HG03342 (cell line): ENCODE data around the gene LMTK2.

Source experiments
- ATAC-seq: cut with Tn5 transposase; IDR thresholded peaks from one replicate; pipeline ENCODE4 v1.9.1; 2021; ENCODE audit warnings: mild to moderate bottlenecking, moderate library complexity; ENCODE audit not compliant: unreplicated experiment

The LMTK2 gene

DNA sequence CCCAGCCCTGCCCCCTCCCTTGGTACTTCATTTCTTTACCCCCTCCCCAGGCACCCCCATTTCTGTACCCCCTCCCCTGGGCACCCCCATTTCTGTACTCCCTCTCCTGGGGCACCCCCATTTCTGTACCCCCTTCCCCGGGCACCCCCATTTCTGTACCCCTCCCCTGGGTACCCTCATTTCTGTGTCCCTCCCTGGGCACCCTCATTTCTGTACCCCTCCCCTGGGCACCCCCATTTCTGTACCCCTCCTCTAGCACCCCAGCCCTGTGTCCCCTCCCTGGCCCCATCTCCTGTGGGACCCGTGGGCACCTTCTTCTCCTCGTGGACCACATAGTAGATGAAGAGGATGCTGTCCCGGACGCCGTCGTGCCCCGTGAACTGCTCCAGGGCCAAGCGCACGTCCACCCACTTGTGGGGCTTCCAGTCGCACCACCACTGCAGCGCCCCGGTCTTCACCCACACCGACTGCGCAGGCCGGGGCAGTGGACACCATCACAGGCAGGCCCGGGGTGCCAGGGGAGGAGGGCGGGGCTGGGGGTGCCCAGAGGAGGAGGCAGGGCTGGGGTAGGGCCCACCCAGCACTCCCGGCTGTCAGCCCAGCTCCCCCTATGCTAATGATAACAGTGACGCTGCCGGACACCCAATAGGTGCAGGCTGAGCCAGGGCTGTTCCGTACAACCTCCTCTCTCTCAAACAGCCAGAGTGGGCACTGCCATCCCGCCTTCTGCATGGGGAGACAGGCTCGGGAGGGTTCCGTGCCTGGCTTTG lies 125.0 kb downstream of the LMTK2 start:
- ATAC-seq: no peak

DNA sequence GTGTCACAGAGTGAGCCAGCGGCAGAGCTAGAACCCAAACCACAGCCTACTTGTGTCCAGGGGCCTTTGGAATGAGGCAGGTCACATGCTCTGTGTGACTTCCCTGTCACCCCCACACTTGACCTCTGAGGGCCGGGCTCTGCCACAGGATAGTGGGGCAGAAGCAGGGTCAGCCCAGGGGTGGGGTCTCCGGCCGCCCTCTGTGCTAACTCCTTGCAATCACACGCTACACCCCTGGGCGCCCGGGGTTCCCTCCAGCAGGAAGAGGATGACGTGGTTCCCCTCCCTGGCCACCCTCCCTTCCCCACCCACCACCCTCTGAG lies 125.6 kb downstream of the LMTK2 start:
- no peak for ATAC-seq

DNA sequence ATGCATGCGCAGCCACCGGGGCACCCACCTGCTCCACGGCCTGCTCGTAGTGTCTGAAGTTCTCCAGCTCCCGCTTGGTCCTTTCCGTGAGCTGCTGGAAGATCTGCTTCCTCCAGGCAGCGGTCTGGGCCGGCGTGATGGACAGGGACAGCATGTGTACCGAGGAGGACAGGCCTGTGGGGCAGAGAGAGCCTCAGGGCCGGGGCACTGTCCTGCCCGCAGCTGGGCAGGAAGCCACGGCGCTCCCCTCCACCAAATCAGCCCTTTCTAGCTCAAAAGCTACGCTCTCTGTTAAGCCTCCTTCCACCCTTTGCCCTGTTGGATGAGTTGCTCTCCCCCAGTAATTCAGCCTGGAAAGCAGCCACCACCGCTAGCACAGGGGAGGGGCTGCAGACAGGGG lies 126.1 kb downstream of the LMTK2 start:
- no peak for ATAC-seq

DNA sequence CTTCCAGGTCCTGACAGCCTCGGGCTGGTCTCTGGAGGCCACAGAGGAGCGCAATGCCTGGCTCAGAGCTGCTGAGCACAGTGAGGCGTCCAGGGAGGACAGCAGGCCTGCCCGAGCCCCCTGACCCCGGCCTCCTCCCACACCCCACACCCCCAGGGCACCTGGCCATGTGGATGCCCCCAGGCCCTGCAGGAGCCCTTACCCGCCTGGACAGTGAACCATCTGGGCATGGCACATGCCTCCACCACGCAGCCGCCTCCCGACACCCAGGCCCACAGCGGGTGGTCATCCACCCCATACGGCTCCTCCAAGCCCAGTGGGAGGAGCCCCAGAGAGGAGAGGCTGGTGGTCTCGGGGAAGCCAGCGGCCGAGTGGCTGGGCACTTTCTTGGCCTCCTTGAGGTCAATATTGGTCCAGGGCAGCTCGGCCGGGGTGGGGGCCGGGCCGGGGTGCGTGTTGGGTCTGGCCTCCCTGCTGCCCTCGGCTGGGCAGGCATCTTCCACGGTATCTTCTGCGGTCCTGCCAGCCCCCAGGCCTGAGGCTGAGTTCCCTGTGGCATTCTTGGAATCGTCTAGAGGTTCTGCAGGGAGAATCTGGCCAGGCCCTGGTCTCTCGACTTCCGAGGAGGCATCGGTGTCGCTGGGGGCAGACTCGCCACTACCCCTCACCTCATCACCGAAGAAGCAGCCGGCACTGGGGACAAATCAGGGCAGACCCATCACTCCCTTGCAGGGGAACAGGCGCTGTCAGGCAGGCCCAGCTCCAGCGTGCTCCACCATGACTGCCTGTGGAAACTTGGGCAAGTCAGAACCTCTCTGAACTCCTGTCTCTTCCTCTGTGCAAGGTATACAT lies 126.8 kb downstream of the LMTK2 start:
- no peak for ATAC-seq

DNA sequence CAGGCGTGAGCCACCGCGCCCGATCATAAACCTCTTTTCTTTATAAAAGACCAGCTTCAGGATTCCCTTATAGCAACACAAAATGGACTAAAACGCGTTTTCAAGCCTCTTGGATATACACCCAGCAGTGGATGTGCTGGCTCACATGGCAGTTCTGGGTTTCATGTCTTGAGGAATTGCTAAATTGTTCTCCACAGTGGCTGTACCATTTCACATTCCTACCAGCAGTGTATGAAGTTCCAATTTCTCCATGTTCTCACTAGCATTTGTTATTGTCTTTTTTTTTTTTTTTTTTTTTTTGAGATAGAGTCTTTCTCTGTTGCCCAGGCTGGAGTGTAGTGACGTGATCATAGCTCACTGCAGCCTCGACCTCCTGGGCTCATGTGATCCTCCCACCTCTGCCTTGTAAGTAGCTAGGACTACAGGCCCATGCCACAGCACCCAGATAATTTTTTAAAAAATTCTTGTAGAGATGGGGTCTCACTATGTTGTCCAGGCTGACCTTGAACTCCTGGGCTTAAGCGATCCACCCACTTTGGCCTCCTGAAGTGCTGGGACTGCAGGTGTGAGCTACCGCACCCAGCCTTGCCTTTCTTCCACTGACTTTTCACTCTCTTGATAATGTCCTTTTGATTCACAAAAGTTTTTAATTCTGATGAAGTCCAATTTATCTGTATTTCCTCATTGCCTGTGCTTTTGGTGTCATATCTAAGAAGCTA lies 127.9 kb downstream of the LMTK2 start:
- no peak for ATAC-seq

DNA sequence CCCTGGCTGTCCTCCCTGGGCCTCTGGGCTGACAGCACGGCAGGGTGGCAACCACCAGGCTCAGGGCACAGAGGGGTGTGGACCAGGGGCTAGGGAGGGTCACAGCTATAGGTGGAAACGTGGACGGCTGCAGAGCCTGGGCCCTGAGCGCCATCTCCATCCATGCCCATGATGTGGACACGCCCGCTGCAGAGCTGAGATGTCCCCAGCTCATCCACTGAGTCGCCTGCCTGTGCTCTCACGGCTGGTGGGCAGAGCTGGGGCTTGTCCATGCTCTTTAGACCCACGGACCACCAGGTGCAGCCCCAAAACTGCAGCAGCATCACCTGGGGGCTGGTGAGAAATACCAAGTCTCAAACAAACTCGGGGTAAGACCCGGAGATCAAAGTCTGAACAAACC lies 129.2 kb downstream of the LMTK2 start:
- ATAC-seq: no peak

DNA sequence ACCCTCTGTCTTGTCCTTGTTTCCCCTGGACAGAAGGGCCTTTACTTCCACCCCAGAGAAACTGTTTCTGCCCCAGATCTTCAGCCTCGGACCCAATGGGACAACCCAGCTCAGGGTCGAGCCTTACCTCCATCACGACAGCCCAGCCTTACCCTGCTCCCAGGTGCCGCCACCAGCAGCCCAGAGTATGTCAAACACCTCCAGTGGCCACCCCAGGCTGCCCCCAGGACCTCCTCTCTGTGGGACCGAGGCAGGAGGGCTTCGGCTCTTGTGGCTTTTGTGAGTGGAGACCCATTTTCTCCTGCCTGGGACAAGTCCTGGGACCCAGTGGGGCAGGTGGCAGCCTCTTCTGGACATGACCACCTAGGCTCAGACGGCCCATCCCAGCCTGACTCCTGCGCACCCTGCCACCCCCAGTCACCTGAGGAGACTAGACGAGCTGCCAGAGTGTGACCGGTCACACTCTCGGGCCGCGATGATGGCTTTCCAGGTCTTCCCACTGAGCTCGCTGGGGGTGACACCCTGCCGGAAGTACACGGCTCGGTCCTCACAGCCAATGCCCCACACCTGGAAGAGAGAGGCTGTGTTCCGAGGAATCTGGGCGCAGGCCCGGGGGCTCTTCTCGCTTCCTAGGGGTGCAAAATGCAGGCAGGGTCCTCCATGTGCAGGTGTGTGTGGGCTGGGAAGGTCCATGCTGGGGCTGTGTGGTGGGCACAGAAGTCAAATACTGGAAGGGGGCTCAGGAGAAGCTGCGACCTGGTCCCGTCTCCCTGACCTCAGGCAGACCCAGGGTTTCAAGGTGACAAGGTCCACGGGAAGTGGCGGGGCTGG lies 129.9 kb downstream of the LMTK2 start:
- ATAC-seq: no peak

DNA sequence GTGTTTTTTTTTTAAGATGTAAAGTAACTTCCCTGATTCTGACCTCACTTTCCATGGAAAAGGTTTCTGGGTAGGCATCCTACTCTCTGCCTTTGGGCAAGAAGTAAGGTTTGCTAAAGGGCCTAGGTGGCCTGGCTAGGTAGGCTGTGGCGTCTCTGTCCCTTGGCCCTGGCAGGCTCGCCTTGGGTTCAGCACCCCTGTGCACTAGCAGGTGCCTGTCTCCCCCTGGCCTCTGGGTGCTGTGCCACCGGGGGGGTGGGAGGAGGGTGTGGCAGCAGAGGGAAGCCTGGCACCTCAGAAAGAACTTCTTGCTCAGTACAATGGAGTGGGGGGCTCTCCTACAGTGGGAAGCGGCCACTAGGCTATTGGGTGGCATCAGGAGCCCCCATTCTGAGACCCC lies 131.4 kb downstream of the LMTK2 start:
- no peak for ATAC-seq

DNA sequence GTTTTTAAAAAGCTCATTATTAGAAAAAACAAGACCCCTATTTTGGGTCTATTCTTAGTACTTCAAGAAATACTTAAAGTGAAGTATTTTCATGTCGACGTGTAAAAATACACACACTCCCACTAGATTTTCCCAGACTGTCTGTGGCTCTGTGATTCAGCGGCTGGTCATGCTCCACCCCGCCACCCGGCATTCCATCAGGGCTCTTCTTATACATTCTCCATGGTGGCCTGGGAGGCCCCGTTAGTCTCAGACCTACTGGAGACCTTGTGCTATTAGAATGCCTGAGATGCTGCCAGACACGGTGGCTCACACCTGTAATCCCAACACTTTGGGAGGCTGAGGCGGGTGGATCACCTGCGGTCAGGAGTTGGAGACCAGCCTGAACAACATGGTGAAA lies 132.3 kb downstream of the LMTK2 start:
- no peak for ATAC-seq

DNA sequence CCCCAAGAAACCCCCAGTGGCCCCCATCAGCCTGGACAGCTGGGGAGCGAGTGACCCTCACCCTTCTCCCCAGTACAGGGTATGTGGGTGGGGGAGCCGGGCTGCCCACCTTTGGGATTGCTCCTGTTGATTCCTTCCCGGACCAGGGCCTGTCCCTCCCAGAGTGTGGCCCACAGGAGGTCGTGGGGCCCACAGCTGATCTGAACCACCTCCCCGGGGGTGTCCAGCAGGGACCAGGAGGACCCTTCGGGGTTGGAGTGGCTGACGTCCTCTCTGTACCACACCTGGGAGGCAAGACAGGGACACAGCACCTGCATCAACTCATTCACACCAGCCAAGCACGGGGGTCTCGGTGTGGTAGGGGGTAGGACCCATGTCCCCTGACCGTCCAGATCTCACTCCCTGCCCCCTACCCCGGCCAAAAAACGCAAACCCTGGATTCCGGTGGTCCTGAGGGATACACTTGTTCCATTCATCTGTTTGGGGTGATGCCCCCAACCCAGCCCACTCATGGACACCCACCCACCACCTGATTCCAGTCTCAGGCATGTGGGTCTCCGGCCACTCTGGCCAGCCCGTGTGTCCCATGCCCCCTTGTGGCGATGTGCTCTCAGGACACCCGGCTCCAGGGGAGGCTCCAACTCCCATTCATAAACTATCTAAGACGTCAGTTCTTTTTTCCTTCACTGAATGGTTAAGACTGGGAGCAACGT lies 134.5 kb downstream of the LMTK2 start:
- ATAC-seq: peak; percentile 71

DNA sequence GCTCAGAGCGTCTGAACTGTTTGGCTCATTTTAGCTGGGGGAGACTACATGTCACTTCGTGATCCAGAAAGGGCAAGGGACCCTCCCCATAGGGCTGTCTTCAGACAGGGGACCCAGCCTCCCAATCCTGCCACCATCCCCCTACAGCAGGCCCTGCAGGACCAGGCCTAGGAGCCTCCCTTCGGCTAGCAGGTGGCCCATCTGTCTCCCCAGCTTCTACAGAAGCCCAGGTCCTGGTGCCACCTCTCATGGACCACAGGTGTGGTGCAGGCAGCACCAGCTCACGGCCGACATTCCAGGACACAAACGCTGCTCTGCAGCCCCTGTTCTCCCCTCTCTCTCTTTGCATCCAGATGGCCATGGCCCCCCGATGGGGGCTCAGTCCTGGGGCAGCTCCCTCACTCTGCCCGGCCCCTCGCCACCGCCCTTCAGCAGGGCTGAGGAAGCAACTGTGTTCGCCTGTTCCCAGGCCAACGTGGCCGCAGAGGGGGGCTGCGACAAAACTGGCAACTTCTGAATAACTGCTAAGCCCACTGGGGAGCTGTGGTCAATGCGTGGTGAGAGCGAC lies 135.1 kb downstream of the LMTK2 start:
- peak; percentile 23 for ATAC-seq

DNA sequence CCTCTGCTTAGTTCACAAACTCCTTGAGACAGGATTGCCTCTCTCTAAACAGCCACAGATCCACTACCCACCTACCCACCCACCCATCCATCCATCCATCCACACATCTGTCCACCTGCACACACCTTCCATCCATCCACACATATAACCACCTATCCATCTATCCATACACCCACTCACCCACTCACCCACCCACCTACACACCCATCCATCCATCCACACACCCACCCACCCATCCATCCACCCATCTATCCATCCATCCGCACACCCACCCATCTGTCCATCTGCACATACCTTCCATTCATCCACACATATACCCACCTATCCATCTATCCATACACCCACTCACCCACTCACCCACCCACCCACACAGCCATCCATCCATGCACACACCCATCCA lies 135.7 kb downstream of the LMTK2 start:
- ATAC-seq: no peak

DNA sequence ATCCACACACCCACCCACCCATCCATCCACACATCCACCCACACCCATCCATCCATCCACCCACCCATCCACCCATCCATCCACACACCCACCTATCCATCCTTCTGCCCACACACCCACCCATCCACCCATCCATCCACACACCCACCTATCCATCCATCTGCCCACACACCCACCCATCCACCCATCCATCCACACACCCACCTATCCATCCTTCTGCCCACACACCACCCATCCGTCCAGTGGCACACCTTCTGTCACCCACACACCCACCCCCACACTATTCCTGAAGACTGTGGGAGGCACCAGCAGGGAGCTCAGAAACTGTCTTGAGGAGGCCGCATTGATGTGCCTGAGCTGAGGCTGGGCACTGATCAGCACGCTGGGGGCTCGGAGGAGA lies 136.3 kb downstream of the LMTK2 start:
- ATAC-seq: no peak

DNA sequence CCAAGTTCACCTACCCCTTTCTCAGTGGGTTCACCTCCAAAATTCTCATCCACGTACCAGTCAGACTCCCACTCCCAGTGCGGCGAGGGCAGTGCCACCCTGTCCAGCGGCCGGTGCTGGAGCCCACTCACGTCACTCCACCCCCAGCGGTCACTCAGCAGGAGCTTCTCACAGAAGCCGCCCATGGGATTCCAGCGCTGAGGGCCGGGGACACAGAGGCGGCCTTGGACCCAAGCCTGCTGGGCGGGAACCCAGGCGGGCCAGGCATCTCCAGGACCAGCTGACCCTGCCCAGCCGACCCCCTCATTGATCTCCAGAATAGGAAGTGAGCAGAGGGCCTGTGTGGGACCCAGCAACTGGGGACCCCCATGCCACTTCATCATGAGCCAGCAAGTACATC lies 138.2 kb downstream of the LMTK2 start:
- no peak for ATAC-seq

DNA sequence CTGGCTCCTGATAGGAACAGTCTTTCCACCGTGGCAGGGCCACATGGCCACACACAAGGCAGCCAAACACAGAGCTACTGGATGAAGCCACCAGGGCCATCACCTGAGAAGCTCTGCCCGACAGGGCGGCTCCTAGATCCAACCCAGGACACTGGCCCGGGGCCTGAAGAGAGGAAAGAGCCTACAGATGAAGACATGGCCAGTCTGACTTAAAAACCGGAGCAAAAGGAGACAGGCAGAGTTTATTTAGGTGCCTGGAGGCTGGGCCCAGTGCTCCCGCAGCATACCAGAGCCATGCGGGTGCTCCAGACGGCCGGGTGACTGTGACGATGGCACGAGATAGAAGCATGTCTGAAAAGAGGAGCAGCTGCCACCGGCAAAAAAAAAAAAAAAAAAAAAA lies 141.5 kb downstream of the LMTK2 start:
- ATAC-seq: no peak

DNA sequence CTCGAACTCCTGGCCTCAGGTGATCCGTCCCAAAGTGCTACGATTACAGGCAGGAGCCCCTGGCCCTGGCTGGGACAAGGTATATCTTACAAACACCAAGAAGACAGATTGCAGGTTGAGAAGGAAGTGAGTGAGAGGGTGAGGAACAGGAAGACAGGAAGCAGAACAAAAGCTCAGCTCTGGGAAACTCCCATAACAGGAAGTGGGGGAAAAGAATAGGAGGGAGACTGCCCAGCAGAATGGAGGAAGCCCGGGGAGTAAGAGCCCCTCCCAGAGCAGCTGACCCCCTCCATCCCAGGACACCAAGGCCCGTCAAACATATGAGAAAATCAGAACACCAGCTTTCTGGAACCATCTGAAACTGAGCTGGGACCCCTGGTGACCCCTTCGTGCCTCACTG lies 142.4 kb downstream of the LMTK2 start:
- no peak for ATAC-seq

DNA sequence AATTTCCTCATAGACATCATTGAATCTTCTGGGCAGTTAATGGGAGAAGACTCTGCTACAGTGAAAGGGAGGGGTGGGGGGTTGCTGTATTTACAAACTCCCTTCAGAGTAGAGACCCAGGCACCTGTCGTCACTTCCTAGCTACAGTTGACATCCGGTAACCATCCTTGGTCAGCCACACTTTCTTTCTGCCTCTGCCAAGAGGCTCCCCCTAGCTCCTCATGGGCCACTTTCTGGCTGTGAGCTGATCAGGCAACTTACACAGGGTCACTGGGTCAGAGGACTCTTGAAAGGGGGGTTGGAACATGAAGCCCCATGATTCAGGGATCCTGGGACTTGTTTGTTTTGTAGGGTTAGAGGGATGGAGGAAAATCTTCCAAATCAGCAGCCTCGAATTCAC lies 144.1 kb downstream of the LMTK2 start:
- peak; percentile 21 for ATAC-seq

DNA sequence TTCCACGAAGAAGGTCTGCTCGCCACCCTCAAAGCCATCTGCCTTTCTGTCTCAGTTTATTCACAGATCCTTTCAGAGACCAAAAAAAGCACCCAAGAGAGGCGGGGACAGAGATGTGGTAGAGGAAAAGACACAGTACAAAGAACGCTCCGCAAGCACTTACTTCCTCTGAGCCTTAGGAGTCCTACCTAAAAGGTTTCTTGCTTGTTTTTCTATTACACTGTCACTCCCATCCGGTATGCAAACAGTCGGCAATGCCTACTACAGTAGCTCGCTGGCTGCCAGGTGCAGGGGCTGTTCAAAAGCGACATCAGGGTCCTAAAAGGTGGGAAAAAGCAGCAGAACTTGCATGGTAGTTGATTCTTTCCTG lies 144.6 kb downstream of the LMTK2 start:
- peak; percentile 20 for ATAC-seq

DNA sequence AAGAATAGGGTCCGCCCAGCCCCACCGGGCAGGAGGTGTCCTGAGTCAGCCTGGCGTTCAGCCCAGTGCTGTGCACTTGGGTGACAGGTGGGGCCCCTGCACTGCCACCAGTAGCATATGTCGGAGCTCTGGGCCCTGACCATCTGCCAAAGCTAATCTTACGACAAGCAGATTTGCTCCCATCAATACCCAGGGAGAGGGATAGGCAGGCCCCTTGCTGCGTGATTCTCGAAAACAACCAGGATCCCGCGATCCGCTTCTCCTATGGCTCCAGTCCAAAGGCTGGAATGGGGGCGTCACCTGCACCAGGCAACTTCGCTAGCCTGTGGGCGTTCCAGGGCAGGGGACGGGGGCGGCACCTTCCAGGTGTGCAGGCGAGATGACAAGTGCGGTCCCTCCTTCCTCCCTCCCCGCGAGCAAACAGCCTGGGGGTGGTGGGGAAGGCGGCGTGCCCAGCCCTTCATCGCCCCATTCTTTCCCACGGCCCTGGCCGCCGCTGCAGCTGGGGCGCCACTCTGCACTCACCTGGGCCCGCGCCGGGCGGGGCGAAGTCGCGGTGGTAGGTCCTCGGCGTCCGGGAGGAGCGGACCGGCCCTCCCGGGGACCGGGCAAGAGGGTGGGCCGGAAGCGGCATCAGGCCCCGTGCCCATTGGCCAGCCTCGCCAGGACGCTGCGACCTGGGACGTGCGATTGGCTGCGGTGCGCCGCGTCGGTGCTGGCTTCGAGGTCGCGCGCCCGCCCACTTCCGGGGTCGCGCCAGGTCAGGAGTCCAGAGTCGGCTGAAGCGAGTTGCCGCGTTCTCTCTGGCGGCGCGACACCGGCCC lies 145.2 kb downstream of the LMTK2 start, which contains the start of gene TECPR1:
TSS of gene TECPR1 (minus strand) at position 632 of the 824 bp plus-strand sequence. CDS start 6,086 bp downstream, outside the sequence.
- peak; percentile 96 for ATAC-seq
